HCT116 (cell line): ENCODE data around the gene ZNF569. TPM values are rescaled to one million over a fixed set of nuclear protein-coding genes. Genes with fewer than 3 reads are reported as not detected.
A peak's percentile ranks its signal among the peaks of the same experiment; 100 is the strongest.

Source experiments
- ATAC-seq: fragments of 200-7000 bp; cut with Tn5 transposase; 2 replicates; pipeline ENCODE4 v1.9.1; 2020; ENCODE audit warnings: mild to moderate bottlenecking, moderate library complexity
- BruUV-seq: library from RNA; stranded (reverse); fragments of 400-500 nt; replicated peaks from 2 replicates; lab custom pipeline; 2021; lab: Mats Ljungman, UMichigan
- CTCF ChIA-PET: fragments of 300-600 bp; sonication (Branson Sonifier 250); formaldehyde crosslinking; loops from one replicate; lab custom pipeline; 2021; ENCODE audit warnings: antibody characterized with exemption; lab: Charles Lee
- POLR2A ChIA-PET: fragments of 300-600, 350-600 bp; sonication (Branson Sonifier 250); formaldehyde crosslinking; loops from one replicate; lab custom pipeline; 2021; ENCODE audit warnings: antibody characterized with exemption; lab: Charles Lee
- RAD21 ChIA-PET, 2 experiments: fragments of 300-600 bp; sonication (Branson Sonifier 250); formaldehyde crosslinking; loops; one replicate each; lab custom pipeline; 2023; ENCODE audit warnings: low total read pairs in 2 of 2; ENCODE audit not compliant: uncharacterized antibody in 2 of 2, unreplicated experiment in 2 of 2, low non-redundant PET in 1 of 2; lab: Charles Lee
- DNase-seq: peaks from one replicate; pipeline ENCODE4 v3.0.0-alpha.2; 2010; ENCODE audit warnings: low read depth, low spot score
- H2AFZ ChIP-seq: fragments of 200-600 bp; shearing (Covaris generic), sonication (generic); 2 replicates; pipeline ENCODE4 v1.6.1; 2017; ENCODE audit warnings: low read depth, mixed run types, mixed read lengths, antibody characterized with exemption, low read length; ENCODE audit not compliant: poor library complexity, severe bottlenecking
- H3K27ac ChIP-seq: 2 replicates; pipeline ENCODE4 v1.5.1; 2012; ENCODE audit warnings: low read depth, low read length
- H3K27me3 ChIP-seq: fragments of 200-600 bp; sonication (generic); 2 replicates; pipeline ENCODE4 v1.6.1; 2016; ENCODE audit warnings: mixed run types, low read length, mixed read lengths; ENCODE audit not compliant: insufficient read depth
- H3K36me3 ChIP-seq, 2 experiments: fragments of 200-500 bp in 1 of 2; fragments of 200-600 bp in 1 of 2; sonication (Bioruptor generic) in 1 of 2; sonication (generic) in 1 of 2; 2 replicates each; pipeline versions ENCODE4 v1.5.1 to v1.6.1; 2014 to 2016; ENCODE audit warnings: low read length in 2 of 2, inconsistent platforms in 1 of 2, mixed read lengths in 1 of 2, mixed run types in 1 of 2; ENCODE audit not compliant: insufficient read depth in 2 of 2, control insufficient read depth in 1 of 2
- H3K4me1 ChIP-seq, 2 experiments: fragments of 200-600 bp in 1 of 2; sonication (generic) in 1 of 2; 2 replicates each; pipeline versions ENCODE4 v1.5.1 to v1.6.1; 2012 to 2017; ENCODE audit warnings: low read length in 2 of 2, inconsistent platforms in 1 of 2, mild to moderate bottlenecking in 1 of 2, mixed read lengths in 1 of 2, mixed run types in 1 of 2, moderate library complexity in 1 of 2; ENCODE audit not compliant: insufficient read depth in 2 of 2, control insufficient read depth in 1 of 2
- H3K4me2 ChIP-seq: fragments of 200-600 bp; sonication (generic); 2 replicates; pipeline ENCODE4 v1.6.1; 2017; ENCODE audit warnings: mixed run types, low read length, mixed read lengths
- H3K4me3 ChIP-seq, 2 experiments: fragments of 200-600 bp in 1 of 2; sonication (generic) in 1 of 2; replicated peaks in 1 of 2; 2 replicates each; pipeline ENCODE4 v1.5.1; 2011 to 2016; ENCODE audit warnings: low read length in 2 of 2, control low read depth in 1 of 2, low read depth in 1 of 2, mild to moderate bottlenecking in 1 of 2, mixed read lengths in 1 of 2, mixed run types in 1 of 2
- H3K79me2 ChIP-seq: fragments of 200-600 bp; sonication (generic); 2 replicates; pipeline ENCODE4 v1.6.1; 2017; ENCODE audit warnings: mild to moderate bottlenecking, mixed run types, low read length, moderate library complexity, mixed read lengths; ENCODE audit not compliant: insufficient read depth
- H3K9ac ChIP-seq: fragments of 200-600 bp; sonication (generic); 2 replicates; pipeline ENCODE4 v1.6.1; 2016; ENCODE audit warnings: low read length, mixed read lengths
- H3K9me2 ChIP-seq: fragments of 200-600 bp; sonication (generic), shearing (Covaris generic); 2 replicates; pipeline ENCODE4 v1.6.1; 2017; ENCODE audit warnings: mixed run types, mild to moderate bottlenecking, moderate library complexity; ENCODE audit not compliant: insufficient read depth
- H3K9me3 ChIP-seq, 2 experiments: fragments of 200-500 bp in 1 of 2; fragments of 200-600 bp in 1 of 2; sonication (Bioruptor generic) in 1 of 2; sonication (generic) in 1 of 2; 2 replicates each; pipeline ENCODE4 v1.6.1; 2014 to 2017; ENCODE audit warnings: low read length in 2 of 2, mixed read lengths in 2 of 2, inconsistent platforms in 1 of 2, low read depth in 1 of 2, mild to moderate bottlenecking in 1 of 2, mixed run types in 1 of 2, moderate library complexity in 1 of 2; ENCODE audit not compliant: control insufficient read depth in 1 of 2, insufficient read depth in 1 of 2
- H4K20me1 ChIP-seq: fragments of 200-600 bp; sonication (generic), shearing (Covaris generic); 2 replicates; pipeline ENCODE4 v1.6.1; 2017; ENCODE audit warnings: mixed run types, mild to moderate bottlenecking, moderate library complexity; ENCODE audit not compliant: insufficient read depth
- ATF3 ChIP-seq: IDR thresholded peaks from 2 replicates; pipeline ENCODE4 v1.6.1; 2012
- CBX3 ChIP-seq: IDR thresholded peaks from 2 replicates; pipeline ENCODE4 v1.6.1; 2012; ENCODE audit warnings: low read depth
- CEBPB ChIP-seq: IDR thresholded peaks from 2 replicates; pipeline ENCODE4 v1.6.1; 2012; ENCODE audit warnings: low read depth
- EGR1 ChIP-seq: IDR thresholded peaks from 2 replicates; pipeline ENCODE4 v1.6.1; 2012; ENCODE audit warnings: low read depth
- ELF1 ChIP-seq: IDR thresholded peaks from 2 replicates; pipeline ENCODE4 v1.6.1; 2012; ENCODE audit warnings: low read depth, borderline replicate concordance
- EZH2phosphoT487 ChIP-seq: fragments of 200-600 bp; IDR thresholded peaks from 2 replicates; pipeline ENCODE4 v1.6.1; 2018; ENCODE audit warnings: antibody characterized with exemption, borderline replicate concordance
- FOSL1 ChIP-seq: IDR thresholded peaks from 2 replicates; pipeline ENCODE4 v1.6.1; 2012; ENCODE audit warnings: low read depth
- JUND ChIP-seq: IDR thresholded peaks from 2 replicates; pipeline ENCODE4 v1.6.1; 2012
- POLR2A ChIP-seq: IDR thresholded peaks from 2 replicates; pipeline ENCODE4 v1.7.0; 2011; ENCODE audit warnings: borderline replicate concordance; ENCODE audit not compliant: insufficient read depth, insufficient read length; ENCODE audit errors: extremely low read depth
- POLR2AphosphoS5 ChIP-seq: IDR thresholded peaks from 2 replicates; pipeline ENCODE4 v1.6.1; 2011; ENCODE audit warnings: mild to moderate bottlenecking, low read depth, low read length, moderate library complexity
- RAD21 ChIP-seq: IDR thresholded peaks from 2 replicates; pipeline ENCODE4 v1.6.1; 2012; ENCODE audit warnings: low read depth, mild to moderate bottlenecking
- SP1 ChIP-seq: IDR thresholded peaks from 2 replicates; pipeline ENCODE4 v1.6.1; 2012; ENCODE audit warnings: low read depth
- SRF ChIP-seq: IDR thresholded peaks from 2 replicates; pipeline ENCODE4 v1.6.1; 2012; ENCODE audit warnings: low read depth
- YY1 ChIP-seq: IDR thresholded peaks from 2 replicates; pipeline ENCODE4 v1.6.1; 2011; ENCODE audit warnings: low read length, low read depth, moderate library complexity, mild to moderate bottlenecking; ENCODE audit not compliant: insufficient replicate concordance; ENCODE audit errors: extremely low read depth
- ZBTB33 ChIP-seq: IDR thresholded peaks from 2 replicates; pipeline ENCODE4 v1.6.1; 2011; ENCODE audit warnings: mild to moderate bottlenecking, low read length, moderate library complexity; ENCODE audit not compliant: insufficient replicate concordance; ENCODE audit errors: extremely low read depth
- ZFX ChIP-seq: fragments of 450-650 bp; IDR thresholded peaks from 2 replicates; pipeline ENCODE4 v1.6.1; 2017
- ZNF274 ChIP-seq: fragments of 200-500 bp; sonication (Bioruptor generic); IDR thresholded peaks from 2 replicates; pipeline ENCODE4 v1.6.1; 2014; ENCODE audit warnings: mild to moderate bottlenecking, low read depth, low read length, inconsistent platforms
- intact Hi-C: fragments of 100-400 bp; cut with micrococcal nuclease; formaldehyde crosslinking; loops from 2 replicates; pipeline ENCODE4 v1.10.0; 2022
- total RNA-seq: library from RNA; stranded (reverse); gene quantifications from one replicate; pipeline ENCODE4 v1.2.1, GENCODE V29; 2021; ENCODE audit not compliant: unreplicated experiment
- TF ChIP-seq, protein P1 (sequence below): IDR thresholded peaks from 2 replicates; pipeline ENCODE4 v1.6.1; 2012

ZNF569 gene
- total RNA-seq, 1 experiment from 2014 or later: not detected

DNA sequence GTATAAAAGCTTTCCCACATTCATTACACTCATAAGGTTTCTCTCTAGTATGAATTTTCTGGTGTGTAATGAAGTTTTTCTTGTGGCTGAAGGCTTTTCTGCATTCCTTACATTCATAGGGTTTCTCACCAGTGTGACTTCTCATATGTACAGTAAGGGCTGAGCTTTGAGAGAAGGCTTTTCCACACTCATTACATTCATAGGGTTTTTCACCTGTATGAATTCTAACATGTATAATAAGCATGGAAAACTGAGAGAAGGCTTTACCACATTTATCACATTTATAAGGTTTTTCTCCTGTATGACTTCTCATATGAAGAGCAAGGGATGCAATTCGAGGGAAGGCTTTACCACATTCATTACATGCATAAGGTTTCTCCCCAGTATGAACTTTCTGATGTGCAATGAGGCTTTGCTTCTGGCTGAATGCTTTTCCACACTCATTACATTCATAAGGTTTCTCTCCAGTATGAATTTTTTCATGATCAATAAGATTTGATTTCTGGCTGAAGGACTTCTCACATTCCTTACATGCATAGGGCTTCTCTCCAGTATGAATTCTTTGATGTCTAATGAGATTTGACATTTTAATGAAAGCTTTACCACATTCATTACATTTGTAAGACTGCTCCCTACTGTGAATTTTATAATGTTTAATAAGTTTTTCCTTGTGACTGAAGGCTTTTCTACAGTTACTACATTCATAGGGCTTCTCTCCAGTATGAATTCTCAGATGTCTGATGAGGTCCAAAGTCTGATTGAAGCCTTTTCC is 53.7 kb downstream of the ZNF569 start:
- no peak overlapping the region for H2AFZ ChIP-seq
- no peaks in the 10 kb centered on the region for H3K4me1 ChIP-seq
- no TSS peak for BruUV-seq
- DNase-seq: no peak
- H3K27ac ChIP-seq: no peak overlapping the region
- no peak overlapping the region for H3K4me2 ChIP-seq
- intact Hi-C loops: no loop called here
- H3K27me3 ChIP-seq: no peaks in the 10 kb centered on the region
- no peaks in the 10 kb centered on the region for H3K79me2 ChIP-seq
- ChIA-PET RAD21 (no interaction called here), CTCF (no interaction called here)
- no peak overlapping the region for H3K9ac ChIP-seq
- H3K9me3 ChIP-seq: peaks cover 19 to 45% of the 10 kb centered on the region in 2 experiments; a peak in 2 of 4 replicates
- TF ChIP-seq FOSL1 (no peak), ZNF274 (peak; percentile 84), SRF (no peak), ATF3 (no peak), SP1 (no peak)
- TF ChIP-seq, all 23 proteins: peak for 1
- no peak for ATAC-seq
- H3K9me2 ChIP-seq: no peaks in the 10 kb centered on the region
- H3K4me3 ChIP-seq: no peak overlapping the region
- H3K36me3 ChIP-seq: no peaks in the 10 kb centered on the region; a peak in 1 of 4 replicates
- no peaks in the 10 kb centered on the region for H4K20me1 ChIP-seq
- POLR2A ChIA-PET: no interaction called here

DNA sequence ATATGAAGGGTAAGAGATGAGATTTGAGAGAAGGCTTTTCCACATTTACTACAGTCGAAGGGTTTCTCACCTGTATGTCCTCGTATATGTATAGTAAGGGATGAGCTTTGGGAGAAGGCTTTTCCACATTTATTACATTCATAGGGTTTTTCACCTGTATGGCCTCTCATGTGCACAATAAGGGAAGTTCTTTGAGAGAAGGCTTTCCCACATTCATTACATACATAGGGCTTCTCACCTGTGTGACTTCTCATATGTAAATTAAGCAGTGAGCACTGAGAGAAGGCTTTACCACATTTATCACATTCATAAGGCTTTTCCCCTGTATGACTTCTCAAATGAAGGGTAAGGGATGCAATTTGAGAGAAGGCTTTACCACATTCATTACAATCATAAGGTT is 54.5 kb downstream of the ZNF569 start:
- no peak overlapping the region for H3K27ac ChIP-seq
- H3K4me1 ChIP-seq: no peaks in the 10 kb centered on the region
- H4K20me1 ChIP-seq: no peaks in the 10 kb centered on the region
- H2AFZ ChIP-seq: no peak overlapping the region
- no peak overlapping the region for H3K4me2 ChIP-seq
- ChIA-PET POLR2A (no interaction called here), RAD21 (no interaction called here), CTCF (no interaction called here)
- no peak overlapping the region for H3K4me3 ChIP-seq
- BruUV-seq: no TSS peak
- ATAC-seq (no peak), DNase-seq (no peak)
- H3K79me2 ChIP-seq: no peaks in the 10 kb centered on the region
- intact Hi-C loops: no loop called here
- no peaks in the 10 kb centered on the region for H3K27me3 ChIP-seq
- H3K9ac ChIP-seq: no peak overlapping the region
- H3K9me2 ChIP-seq: no peaks in the 10 kb centered on the region
- no peaks in the 10 kb centered on the region; a peak in 1 of 4 replicates for H3K36me3 ChIP-seq
- peaks cover 19 to 49% of the 10 kb centered on the region in 2 experiments; a peak in 2 of 4 replicates for H3K9me3 ChIP-seq
- no peak for TF ChIP-seq ELF1
- TF ChIP-seq EZH2phosphoT487: no peak
- TF ChIP-seq RAD21: no peak
- no peak for TF ChIP-seq EGR1
- TF ChIP-seq JUND: no peak
- no peak for TF ChIP-seq CBX3
- no peak for TF ChIP-seq POLR2AphosphoS5
- no peak for TF ChIP-seq SP1
- no peak for TF ChIP-seq ZNF274
- no peak for TF ChIP-seq SRF
- no peak for TF ChIP-seq ZBTB33
- TF ChIP-seq FOSL1: no peak
- TF ChIP-seq ZFX: no peak
- no peak for TF ChIP-seq CEBPB
- TF ChIP-seq YY1: no peak
- TF ChIP-seq POLR2A: no peak
- TF ChIP-seq, protein P1, sequence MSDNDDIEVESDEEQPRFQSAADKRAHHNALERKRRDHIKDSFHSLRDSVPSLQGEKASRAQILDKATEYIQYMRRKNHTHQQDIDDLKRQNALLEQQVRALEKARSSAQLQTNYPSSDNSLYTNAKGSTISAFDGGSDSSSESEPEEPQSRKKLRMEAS: no peak
